CD14-positive monocyte (primary cell): ENCODE measurements around the gene ANO7. TPM values are rescaled to one million over a fixed set of nuclear protein-coding genes. Genes with fewer than 3 reads are reported as not detected.

ENCODE experiments used
- DNase-seq, 3 donors: peaks; one replicate each; pipeline ENCODE4 v3.0.0-alpha.2; 2011 to 2022
- H2AFZ ChIP-seq: 2 replicates; pipeline ENCODE4 v1.6.0; 2012; ENCODE audit warnings: mild to moderate bottlenecking, low read depth, low read length, inconsistent platforms; ENCODE audit not compliant: insufficient read depth, poor library complexity, severe bottlenecking
- H3K27ac ChIP-seq, 2 donors: 1 replicate in 1 of 2; 2 replicates in 1 of 2; pipeline ENCODE4 v1.5.1; 2012 to 2013; ENCODE audit warnings: low read length in 2 of 2, control low read depth in 1 of 2, inconsistent platforms in 1 of 2, low read depth in 1 of 2, mild to moderate bottlenecking in 1 of 2
- H3K27me3 ChIP-seq, 2 donors: one replicate each; pipeline versions ENCODE4 v1.6.0 to v1.6.1; 2011 to 2013; ENCODE audit warnings: low read length in 2 of 2; ENCODE audit not compliant: control insufficient read depth in 2 of 2, insufficient read depth in 2 of 2
- H3K36me3 ChIP-seq, 2 donors: replicated peaks in 1 of 2; 1 replicate in 1 of 2; 2 replicates in 1 of 2; pipeline versions ENCODE4 v1.5.1 to v1.6.1; 2012 to 2013; ENCODE audit warnings: low read length in 2 of 2, control low read depth in 1 of 2, inconsistent platforms in 1 of 2, mild to moderate bottlenecking in 1 of 2; ENCODE audit not compliant: insufficient read depth in 2 of 2, control insufficient read depth in 1 of 2
- H3K4me1 ChIP-seq, 2 donors: 1 replicate in 1 of 2; 2 replicates in 1 of 2; pipeline versions ENCODE4 v1.5.1 to v1.6.1; 2012 to 2013; ENCODE audit warnings: low read length in 2 of 2, control low read depth in 1 of 2, inconsistent platforms in 1 of 2, mild to moderate bottlenecking in 1 of 2, moderate library complexity in 1 of 2; ENCODE audit not compliant: insufficient read depth in 2 of 2, control insufficient read depth in 1 of 2
- H3K4me2 ChIP-seq: replicated peaks from 2 replicates; pipeline ENCODE3; 2012; ENCODE audit warnings: low read length, moderate library complexity, mild to moderate bottlenecking; ENCODE audit not compliant: poor library complexity, severe bottlenecking; ENCODE audit errors: extremely low read depth
- H3K4me3 ChIP-seq, 3 experiments: fragments of 200-600 bp in 1 of 3; sonication (generic) in 1 of 3; replicated peaks in 1 of 3; 1 replicate in 2 of 3; 2 replicates in 1 of 3; pipeline ENCODE4 v1.5.1; 2011 to 2013; ENCODE audit warnings: low read length in 3 of 3, mild to moderate bottlenecking in 3 of 3, control low read depth in 2 of 3, low read depth in 2 of 3, inconsistent platforms in 1 of 3, moderate library complexity in 1 of 3
- H3K79me2 ChIP-seq: 2 replicates; pipeline ENCODE4 v1.6.0; 2012; ENCODE audit warnings: mild to moderate bottlenecking, control low read depth, inconsistent platforms, low read length, moderate library complexity; ENCODE audit not compliant: insufficient read depth
- H3K9ac ChIP-seq: 2 replicates; pipeline ENCODE4 v1.6.0; 2017; ENCODE audit warnings: low read length, mild to moderate bottlenecking; ENCODE audit not compliant: insufficient read depth, poor library complexity, severe bottlenecking
- H3K9me3 ChIP-seq, 2 donors: replicated peaks in 1 of 2; 1 replicate in 1 of 2; 2 replicates in 1 of 2; pipeline versions ENCODE4 v1.5.1 to v1.6.1; 2012 to 2013; ENCODE audit warnings: low read length in 2 of 2, control low read depth in 1 of 2; ENCODE audit not compliant: control insufficient read depth in 1 of 2, insufficient read depth in 1 of 2
- H4K20me1 ChIP-seq: 2 replicates; pipeline ENCODE4 v1.6.0; 2012; ENCODE audit warnings: mild to moderate bottlenecking, low read length, control low read depth, moderate library complexity; ENCODE audit not compliant: insufficient read depth
- H3K27ac Mint-ChIP-seq, 7 donors: one replicate each; pipeline ENCODE4 v1.8.0; 2020; ENCODE audit warnings: mild to moderate bottlenecking in 7 of 7, mixed read lengths in 7 of 7, moderate library complexity in 6 of 7, inconsistent platforms in 2 of 7
- H3K27me3 Mint-ChIP-seq, 3 donors: one replicate each; pipeline ENCODE4 v1.8.0; 2021 to 2022; ENCODE audit warnings: low read depth in 3 of 3, mild to moderate bottlenecking in 3 of 3, mixed read lengths in 3 of 3, moderate library complexity in 3 of 3, inconsistent platforms in 1 of 3
- H3K36me3 Mint-ChIP-seq, 2 donors: one replicate each; pipeline ENCODE4 v1.8.0; 2020; ENCODE audit warnings: mixed read lengths in 2 of 2, inconsistent platforms in 1 of 2, mild to moderate bottlenecking in 1 of 2
- H3K4me1 Mint-ChIP-seq: one replicate; pipeline ENCODE4 v1.8.0; 2020; ENCODE audit warnings: mild to moderate bottlenecking, mixed read lengths
- H3K4me3 Mint-ChIP-seq, 2 donors: one replicate each; pipeline ENCODE4 v1.8.0; 2020; ENCODE audit warnings: mild to moderate bottlenecking in 2 of 2, mixed read lengths in 2 of 2, moderate library complexity in 1 of 2
- H3K9me3 Mint-ChIP-seq, 7 donors: one replicate each; pipeline ENCODE4 v1.8.0; 2020 to 2022; ENCODE audit warnings: mixed read lengths in 7 of 7, mild to moderate bottlenecking in 6 of 7, moderate library complexity in 6 of 7, inconsistent platforms in 2 of 7
- CTCF ChIP-seq: fragments of 200-600 bp; IDR thresholded peaks from one replicate; pipeline ENCODE4 v1.8.0; 2022; ENCODE audit warnings: antibody characterized with exemption, mild to moderate bottlenecking
- WGBS: methylation state at CpG from one replicate; pipeline ENCODE4 v1.1.5; 2013; ENCODE audit warnings: missing lambda C conversion rate; ENCODE audit not compliant: insufficient coverage; 5-methylcytosine and 5-hydroxymethylcytosine counted together
- intact Hi-C, 2 donors: fragments of 100-400 bp; cut with micrococcal nuclease; formaldehyde crosslinking; loops; one replicate each; pipeline versions ENCODE4 v1.15.0 to v1.15.1; 2023
- polyA plus RNA-seq, 3 donors: library from polyadenylated mRNA; depleted of rRNA in 1 of 3; unstranded in 2 of 3; stranded (reverse) in 1 of 3; fragments of 300-500 nt in 2 of 3; fragments of >200 nt in 1 of 3; fragmentation: Illumina TruSeq in 2 of 3; gene quantifications; 1 replicate in 2 of 3; 2 replicates in 1 of 3; pipeline ENCODE4 v1.2.3, GENCODE V29; 2012 to 2021

Gene ANO7
- polyA plus RNA-seq, 3 donors = 0.03 TPM; not detected in 2

GRCh38 chr2:241211276-241211675 is 22.8 kb downstream of the ANO7 start:
- Histone ChIP-seq H3K79me2 (no peaks in the 10 kb centered on the region), H3K4me1 (no peaks in the 10 kb centered on the region), H3K27ac (no peak overlapping the region), H3K4me2 (no peak overlapping the region), H3K9me3 (no peaks in the 10 kb centered on the region), H3K27me3 (peaks cover 0 to 4% of the 10 kb centered on the region in 2 donors), H3K4me3 (no peak overlapping the region), H3K36me3 (no peaks in the 10 kb centered on the region), H2AFZ (no peak overlapping the region), H4K20me1 (no peaks in the 10 kb centered on the region), H3K9ac (no peak overlapping the region)
- H3K27ac Mint-ChIP-seq = no peak overlapping the region
- H3K27me3 Mint-ChIP-seq = peaks cover 10 to 20% (median 16%) of the 10 kb centered on the region in 3 donors
- no peak for DNase-seq
- 0% methylated on average over 2 of the region's 2 CpGs for WGBS
- H3K4me3 Mint-ChIP-seq = no peak overlapping the region
- H3K36me3 Mint-ChIP-seq = no peaks in the 10 kb centered on the region
- no peak for TF ChIP-seq CTCF
- H3K4me1 Mint-ChIP-seq = no peaks in the 10 kb centered on the region
- intact Hi-C loops = no loop called here
- peaks cover 0 to 1% (median 0%) of the 10 kb centered on the region in 7 donors for H3K9me3 Mint-ChIP-seq

- no peak overlapping the region for H3K27ac Mint-ChIP-seq
- H3K4me3 Mint-ChIP-seq = no peak overlapping the region
- no peak overlapping the region for H2AFZ ChIP-seq
- no peak overlapping the region for H3K9ac ChIP-seq
- H3K27ac ChIP-seq = no peak overlapping the region
- H3K79me2 ChIP-seq = no peaks in the 10 kb centered on the region
- intact Hi-C loops = no loop called here
- no peaks in the 10 kb centered on the region for H3K36me3 Mint-ChIP-seq
- H3K27me3 Mint-ChIP-seq = peaks cover 19 to 35% (median 27%) of the 10 kb centered on the region in 3 donors
- no peaks in the 10 kb centered on the region for H3K9me3 ChIP-seq
- no peak for TF ChIP-seq CTCF
- peaks cover 3% of the 10 kb centered on the region for H3K4me1 Mint-ChIP-seq
- 90% methylated on average over 13 of the region's 13 CpGs for WGBS
- no peaks in the 10 kb centered on the region for H3K36me3 ChIP-seq
- H3K9me3 Mint-ChIP-seq = peaks cover 0 to 1% (median 0%) of the 10 kb centered on the region in 7 donors
- peaks cover 0 to 5% of the 10 kb centered on the region in 2 donors for H3K4me1 ChIP-seq
- H3K4me3 ChIP-seq = no peak overlapping the region
- peaks cover 0 to 13% of the 10 kb centered on the region in 2 donors for H3K27me3 ChIP-seq
- H4K20me1 ChIP-seq = no peaks in the 10 kb centered on the region
- DNase-seq = no peak
- no peak overlapping the region for H3K4me2 ChIP-seq
Measured at GRCh38 chr2:241213041-241213440, 24.6 kb downstream of the ANO7 start.
